ENCODE data around the gene PCARE. TPM values are rescaled to one million over a fixed set of nuclear protein-coding genes. Genes with fewer than 3 reads are reported as not detected.

PCARE gene
- total and polyA plus RNA-seq, 2 of the 8 experiments (the other 6 are each of a cell fraction or from before 2014, with no cell fraction given), result not detected

DNA sequence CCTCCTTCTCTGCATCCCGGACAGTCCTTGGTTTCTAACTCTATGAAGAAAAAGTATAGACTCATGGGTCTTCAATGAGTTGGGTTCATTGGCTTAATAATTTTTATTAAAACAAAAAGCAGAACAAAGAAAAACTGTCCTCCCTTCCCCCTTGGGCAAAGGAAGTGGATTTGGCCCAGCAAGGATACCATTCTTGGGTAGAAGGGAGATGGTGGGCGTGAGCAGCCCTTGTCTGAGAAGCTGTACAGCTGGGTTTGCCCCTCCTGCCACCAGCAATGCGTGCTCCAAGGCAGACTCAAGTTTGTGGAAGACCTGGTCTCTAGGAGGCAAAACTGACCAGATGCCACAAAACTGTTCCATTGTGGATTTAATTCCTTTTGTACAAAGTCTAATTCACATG is 12.7 kb downstream of the PCARE start:
- Histone ChIP-seq H4K5ac (ENCODE audit: insufficient read length, low read depth, low read length) (no peak overlapping the region), H3K9ac (replicated peaks in 1 of 4; ENCODE audit: extremely low read depth in 1 of 4, low read depth in 3 of 4, low read length in 3 of 4) (no peak overlapping the region), H3K9me3 (ENCODE audit: insufficient read depth in 2 of 2, low read depth in 1 of 2, low read length in 1 of 2) (no peaks in the 10 kb centered on the region), H3K4ac (replicated peaks; ENCODE audit: insufficient read length, low read depth, low read length) (no peak overlapping the region), H3K79me2 (ENCODE audit: control insufficient read depth in 1 of 2, insufficient read depth in 2 of 2, low read length in 2 of 2) (no peaks in the 10 kb centered on the region), H2AFZ (ENCODE audit: low read length) (no peak overlapping the region), H3K27me3 (replicated peaks in 1 of 4; ENCODE audit: control insufficient read depth in 3 of 4, extremely low read depth in 1 of 4, insufficient read depth in 3 of 4, low read length in 3 of 4) (no peaks in the 10 kb centered on the region), H3K4me3 (ENCODE audit: extremely low read depth in 1 of 4, insufficient read depth in 2 of 4, low read depth in 3 of 4, low read length in 4 of 4) (no peak overlapping the region), H3K23ac (ENCODE audit: insufficient read length) (no peak overlapping the region), H4K91ac (replicated peaks; ENCODE audit: insufficient read length, low read length) (no peak overlapping the region), H4K20me1 (replicated peaks in 1 of 2; ENCODE audit: control insufficient read depth in 1 of 2, insufficient read depth in 2 of 2, low read length in 2 of 2) (no peaks in the 10 kb centered on the region), H2AK5ac (ENCODE audit: low read depth, low read length) (no peak overlapping the region), H3K56ac (replicated peaks; ENCODE audit: insufficient read length, low read depth, low read length) (no peak overlapping the region), H3K23me2 (ENCODE audit: low read depth, low read length) (no peaks in the 10 kb centered on the region), H3K18ac (ENCODE audit: extremely low read depth, low read length) (no peak overlapping the region), H3K27ac (ENCODE audit: low read depth, low read length) (no peak overlapping the region), H2BK15ac (ENCODE audit: low read length) (no peak overlapping the region), H3K4me2 (ENCODE audit: insufficient read depth in 1 of 2, low read depth in 2 of 2, low read length in 2 of 2) (no peak overlapping the region), H3K36me3 (ENCODE audit: control insufficient read depth in 2 of 4, insufficient read depth in 4 of 4, low read length in 3 of 4) (no peaks in the 10 kb centered on the region), H3K4me1 (replicated peaks in 1 of 4; ENCODE audit: control insufficient read depth in 3 of 4, insufficient read depth in 4 of 4, low read length in 3 of 4) (peaks cover 1 to 13% (median 5%) of the 10 kb centered on the region in 4 experiments), H2BK12ac (ENCODE audit: low read depth, low read length) (no peak overlapping the region), H2BK20ac (ENCODE audit: low read length) (no peak overlapping the region), H3K14ac (ENCODE audit: insufficient read length) (no peak overlapping the region), H2BK120ac (replicated peaks; ENCODE audit: low read depth, low read length) (no peak overlapping the region), H3K79me1 (ENCODE audit: low read depth, low read length) (no peaks in the 10 kb centered on the region), H2BK5ac (ENCODE audit: low read depth, low read length) (no peak overlapping the region), H4K8ac (ENCODE audit: extremely low read depth, insufficient read depth, low read length) (no peak overlapping the region)
- FAIRE-seq, result no peak
- no peak for DNase-seq (ENCODE audit: low read depth in 1 of 2, low spot score in 2 of 2)
- ChIA-PET POLR2A (ENCODE audit: partially characterized antibody) (no interaction called here), CTCF (ENCODE audit: partially characterized antibody) (interaction anchor here (0.6 to 1.0 kb wide), 3 partner anchors 17 to 1174 kb away, joined by 3 read pairs; no protein-coding TSS in a partner anchor)
- 95% methylated on average over 3 of the region's 3 CpGs; no CpG with 5 or more reads in 1 of the 2 experiments for WGBS, 2 experiments (ENCODE audit: extremely low coverage in 1 of 2, insufficient coverage in 1 of 2, insufficient read length in 1 of 2, insufficient replicate concordance in 2 of 2, low coverage in 1 of 2, low lambda C conversion rate in 2 of 2, missing lambda C conversion rate in 1 of 2)
- TF ChIP-seq SP4 (IDR thresholded peaks at IDR 0.05; ENCODE audit: low read length) (no peak), FOSL1 (IDR thresholded peaks at IDR 0.05; ENCODE audit: insufficient read depth, low read depth, low read length) (no peak), SP2 (IDR thresholded peaks at IDR 0.05; ENCODE audit: low read length) (no peak), BCL11A (IDR thresholded peaks at IDR 0.05; ENCODE audit: low read depth in 2 of 2, low read length in 2 of 2) (no peak), HDAC2 (IDR thresholded peaks at IDR 0.05; ENCODE audit: borderline replicate concordance in 1 of 2, low read depth in 2 of 2, low read length in 2 of 2) (no peak), KDM4A (IDR thresholded peaks at IDR 0.05; ENCODE audit: low read depth, low read length, severe bottlenecking) (no peak), SIRT6 (IDR thresholded peaks at IDR 0.05; ENCODE audit: low read length) (no peak), TEAD4 (IDR thresholded peaks at IDR 0.05; ENCODE audit: low read depth, low read length) (no peak), SIN3A (conservative IDR thresholded peaks at IDR 0.05 in 1 of 2, IDR thresholded peaks at IDR 0.05 in 1 of 2; ENCODE audit: low read depth in 1 of 2, low read length in 2 of 2) (no peak), SP1 (IDR thresholded peaks at IDR 0.05; ENCODE audit: low read depth, low read length) (no peak)
- TF ChIP-seq, protein P1, sequence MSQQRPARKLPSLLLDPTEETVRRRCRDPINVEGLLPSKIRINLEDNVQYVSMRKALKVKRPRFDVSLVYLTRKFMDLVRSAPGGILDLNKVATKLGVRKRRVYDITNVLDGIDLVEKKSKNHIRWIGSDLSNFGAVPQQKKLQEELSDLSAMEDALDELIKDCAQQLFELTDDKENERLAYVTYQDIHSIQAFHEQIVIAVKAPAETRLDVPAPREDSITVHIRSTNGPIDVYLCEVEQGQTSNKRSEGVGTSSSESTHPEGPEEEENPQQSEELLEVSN (IDR thresholded peaks at IDR 0.05), result no peak

Data from H1 (cell line).